Activated CD8-positive, alpha-beta memory T cell treated with anti-CD3 and anti-CD28 coated beads for 36 hours (primary cell): ENCODE data around the gene WDR33. TPM values are rescaled to one million over a fixed set of nuclear protein-coding genes. Genes with fewer than 3 reads are reported as not detected.

Experiments used
- CTCF ChIA-PET: fragments of 350-600 bp; sonication (Branson Sonifier 250); formaldehyde crosslinking; loops from one replicate; lab custom pipeline; 2021; ENCODE audit warnings: antibody characterized with exemption; lab: Charles Lee
- POLR2A ChIA-PET: fragments of 350-600 bp; sonication (Branson Sonifier 250); formaldehyde crosslinking; loops from one replicate; lab custom pipeline; 2021; ENCODE audit warnings: antibody characterized with exemption; lab: Charles Lee
- total RNA-seq, 2 experiments: library from RNA; stranded (reverse); gene quantifications; one replicate each; pipeline ENCODE4 v1.2.3, GENCODE V29; 2021

Gene WDR33
- total RNA-seq, 2 experiments from 2014 or later, result 75.5 to 80.3 TPM

GRCh38 chr2:127683056-127683455 lies 127.9 kb downstream of the WDR33 start:
- CTCF ChIA-PET, result no interaction called here
- POLR2A ChIA-PET, result no interaction called here

- ChIA-PET POLR2A (no interaction called here), CTCF (interaction anchor here (1.2 kb wide), 1 partner anchor 91 kb away, joined by 4 read pairs; no protein-coding TSS in a partner anchor)
These were observed 128.8 kb downstream of the WDR33 start for GRCh38 chr2:127681976-127682857.

GRCh38 chr2:127681288-127681804 lies 129.6 kb downstream of the WDR33 start:
- ChIA-PET POLR2A (no interaction called here), CTCF (interaction anchor here (1.2 kb wide), 1 partner anchor 90 kb away, joined by 4 read pairs; no protein-coding TSS in a partner anchor)

- CTCF ChIA-PET, result no interaction called here
These were observed 130.2 kb downstream of the WDR33 start for GRCh38 chr2:127680706-127681287.

GRCh38 chr2:127679680-127680361 lies 131.2 kb downstream of the WDR33 start:
- ChIA-PET CTCF (no interaction called here), POLR2A (no interaction called here)

More at GRCh38 chr2:127680706-127681287, 130.2 kb downstream of the WDR33 start:
- POLR2A ChIA-PET, result no interaction called here

GRCh38 chr2:127678991-127679390 lies 132.0 kb downstream of the WDR33 start:
- CTCF ChIA-PET, result no interaction called here

GRCh38 chr2:127678531-127678930 lies 132.4 kb downstream of the WDR33 start:
- ChIA-PET POLR2A (no interaction called here), CTCF (no interaction called here)

More at GRCh38 chr2:127678991-127679390, 132.0 kb downstream of the WDR33 start:
- POLR2A ChIA-PET, result no interaction called here

GRCh38 chr2:127676906-127677305 lies 134.1 kb downstream of the WDR33 start:
- POLR2A ChIA-PET, result no interaction called here
- CTCF ChIA-PET, result no interaction called here

- POLR2A ChIA-PET, result interaction anchor here (1.3 kb wide), 1 partner anchor 34 kb away, joined by 5 read pairs; no protein-coding TSS in a partner anchor
- CTCF ChIA-PET, result interaction anchor here (1.0 to 1.4 kb wide), 3 partner anchors 19 to 84 kb away, joined by 3 to 6 read pairs (median 4); no protein-coding TSS in a partner anchor
These were observed 135.4 kb downstream of the WDR33 start, which contains the start of gene LIMS2 for GRCh38 chr2:127675331-127676261. TSS of gene LIMS2 (minus strand) at chr2:127675530. CDS start at chr2:127675024, 506 bp downstream.

- ChIA-PET CTCF (interaction anchor here (1.0 kb wide), 1 partner anchor 20 kb away, joined by 3 read pairs; no protein-coding TSS in a partner anchor), POLR2A (no interaction called here)
These were observed 136.4 kb downstream of the WDR33 start for GRCh38 chr2:127674241-127675209.

GRCh38 chr2:127673291-127674069 lies 137.5 kb downstream of the WDR33 start:
- POLR2A ChIA-PET, result no interaction called here
- CTCF ChIA-PET, result no interaction called here

- POLR2A ChIA-PET, result no interaction called here
These were observed 138.4 kb downstream of the WDR33 start for GRCh38 chr2:127672341-127673224.

GRCh38 chr2:127671557-127672302 lies 139.2 kb downstream of the WDR33 start:
- CTCF ChIA-PET, result no interaction called here
- POLR2A ChIA-PET, result no interaction called here

More at GRCh38 chr2:127672341-127673224, 138.4 kb downstream of the WDR33 start:
- CTCF ChIA-PET, result no interaction called here

GRCh38 chr2:127670957-127671290 lies 140.0 kb downstream of the WDR33 start:
- CTCF ChIA-PET, result no interaction called here
- POLR2A ChIA-PET, result no interaction called here
